ENCODE measurements around the gene CMIP. TPM values are rescaled to one million over a fixed set of nuclear protein-coding genes. Genes with fewer than 3 reads are reported as not detected.

The CMIP gene
- total RNA-seq, 2 experiments from 2014 or later: 57.1 to 58.3 TPM

- DNase-seq: peak; percentile 27
- H3K4me1 Mint-ChIP-seq: peaks cover 28% of the 10 kb centered on the region
- no peak overlapping the region for H3K27ac Mint-ChIP-seq
- no peaks in the 10 kb centered on the region for H3K9me3 Mint-ChIP-seq
- no peaks in the 10 kb centered on the region for H3K36me3 Mint-ChIP-seq (ENCODE audit: low read depth)
- ChIA-PET CTCF (interaction anchor here (0.7 to 2.5 kb wide), 7 partner anchors 16 to 606 kb away, joined by 3 to 9 read pairs (median 3); no protein-coding TSS in a partner anchor), POLR2A (interaction anchor here (1.3 to 1.5 kb wide), 3 partner anchors 26 to 438 kb away, joined by 3 read pairs; partner anchors contain the start of gene GAN)
- no peaks in the 10 kb centered on the region for H3K27me3 Mint-ChIP-seq
- no peak overlapping the region for H3K4me3 Mint-ChIP-seq
These were observed 307.7 kb downstream of the CMIP start for GRCh38 chr16:81752225-81752875.

- ChIA-PET POLR2A (interaction anchor here (1.3 to 1.5 kb wide), 3 partner anchors 25 to 439 kb away, joined by 3 read pairs; partner anchors contain the start of gene GAN), CTCF (interaction anchor here (0.7 to 2.5 kb wide), 6 partner anchors 15 to 606 kb away, joined by 3 to 9 read pairs (median 3); no protein-coding TSS in a partner anchor)
- no peaks in the 10 kb centered on the region for H3K9me3 Mint-ChIP-seq
- H3K27me3 Mint-ChIP-seq: peaks cover 1% of the 10 kb centered on the region
- H3K36me3 Mint-ChIP-seq (ENCODE audit: low read depth): no peaks in the 10 kb centered on the region
- no peak overlapping the region for H3K4me3 Mint-ChIP-seq
- peaks cover 28% of the 10 kb centered on the region for H3K4me1 Mint-ChIP-seq
- DNase-seq: no peak
- H3K27ac Mint-ChIP-seq: no peak overlapping the region
These were observed 308.2 kb downstream of the CMIP start for GRCh38 chr16:81752876-81753227.

GRCh38 chr16:81754858-81755257, 310.2 kb downstream of the CMIP start:
- no peaks in the 10 kb centered on the region for H3K9me3 Mint-ChIP-seq
- no peak for DNase-seq
- ChIA-PET POLR2A (no interaction called here), CTCF (no interaction called here)
- H3K27me3 Mint-ChIP-seq: peaks cover 1% of the 10 kb centered on the region
- H3K36me3 Mint-ChIP-seq (ENCODE audit: low read depth): no peaks in the 10 kb centered on the region
- peaks cover 18% of the 10 kb centered on the region for H3K4me1 Mint-ChIP-seq
- no peak overlapping the region for H3K4me3 Mint-ChIP-seq
- H3K27ac Mint-ChIP-seq: no peak overlapping the region

DNA sequence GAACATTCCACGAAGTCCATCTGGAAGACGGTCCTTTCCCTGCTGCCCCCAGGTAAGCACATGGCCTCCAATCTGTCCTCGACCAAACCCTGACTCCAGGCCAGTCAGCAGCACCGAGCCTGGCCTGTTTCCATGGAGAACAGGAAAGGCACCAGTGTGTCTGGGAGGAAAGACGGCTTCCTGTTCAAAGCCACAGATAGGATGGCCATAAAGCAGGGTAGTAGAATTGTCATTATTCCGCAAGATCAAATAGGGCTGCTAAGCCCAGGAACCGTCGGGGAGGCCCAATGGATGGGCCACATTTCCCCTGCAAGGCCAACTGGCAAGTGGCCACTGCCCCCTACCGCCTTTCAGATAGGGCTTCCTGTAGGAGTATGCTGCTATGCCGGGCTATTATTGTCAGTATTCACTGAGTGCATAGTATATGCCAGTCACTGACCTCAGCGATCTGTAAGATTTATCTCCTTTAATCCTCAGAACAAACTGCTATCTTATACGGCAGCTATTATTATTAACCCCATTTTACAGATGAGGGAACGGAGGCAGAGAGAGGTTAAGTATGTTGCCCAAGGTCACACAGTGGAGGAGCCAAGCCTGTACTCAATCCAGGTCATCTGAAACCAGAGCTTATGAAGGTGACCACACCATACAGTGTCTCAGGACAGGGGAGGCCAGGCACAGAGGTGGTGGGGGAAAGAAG, 311.5 kb downstream of the CMIP start:
- Mint-ChIP-seq H3K36me3 (ENCODE audit: low read depth) (no peaks in the 10 kb centered on the region), H3K4me3 (no peak overlapping the region), H3K4me1 (peaks cover 17% of the 10 kb centered on the region), H3K27ac (no peak overlapping the region), H3K27me3 (peaks cover 1% of the 10 kb centered on the region), H3K9me3 (no peaks in the 10 kb centered on the region)
- CTCF ChIA-PET: interaction anchor here (1.1 to 1.7 kb wide), 4 partner anchors 16 to 26 kb away, joined by 3 to 5 read pairs (median 4); no protein-coding TSS in a partner anchor
- POLR2A ChIA-PET: no interaction called here
- no peak for DNase-seq

- H3K4me3 Mint-ChIP-seq: no peak overlapping the region
- POLR2A ChIA-PET: no interaction called here
These were observed 312.2 kb downstream of the CMIP start for GRCh38 chr16:81756615-81757356.

DNA sequence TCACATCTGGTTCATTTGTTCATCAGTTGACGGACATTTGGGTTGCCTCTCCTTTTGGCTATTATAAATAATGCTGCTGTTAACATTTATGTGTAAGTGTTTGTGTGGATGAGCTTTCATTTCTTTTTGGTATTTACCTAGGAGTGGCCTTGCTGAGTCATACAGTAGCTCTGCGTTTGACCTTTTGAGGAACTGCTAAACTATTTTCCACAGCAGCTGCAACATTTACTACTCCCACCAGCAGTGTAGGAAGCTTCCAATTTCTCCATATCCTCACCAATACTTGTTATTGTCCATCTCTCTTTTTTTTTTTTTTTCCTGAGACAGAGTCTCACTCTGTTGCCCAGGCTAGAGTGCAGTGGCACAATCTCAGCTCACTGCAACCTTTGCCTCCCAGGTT, 313.8 kb downstream of the CMIP start:
- no peak for DNase-seq
- no peak overlapping the region for H3K4me3 Mint-ChIP-seq
- peaks cover 4% of the 10 kb centered on the region for H3K27me3 Mint-ChIP-seq
- CTCF ChIA-PET: interaction anchor here (0.7 kb wide), 2 partner anchors 8 to 354 kb away, joined by 3 read pairs; no protein-coding TSS in a partner anchor
- no peak overlapping the region for H3K27ac Mint-ChIP-seq
- POLR2A ChIA-PET: no interaction called here
- no peaks in the 10 kb centered on the region for H3K9me3 Mint-ChIP-seq
- H3K36me3 Mint-ChIP-seq (ENCODE audit: low read depth): no peaks in the 10 kb centered on the region
- H3K4me1 Mint-ChIP-seq: peaks cover 4% of the 10 kb centered on the region

More at GRCh38 chr16:81756615-81757356, 312.2 kb downstream of the CMIP start:
- no peaks in the 10 kb centered on the region for H3K36me3 Mint-ChIP-seq (ENCODE audit: low read depth)
- CTCF ChIA-PET: interaction anchor here (1.1 to 1.7 kb wide), 4 partner anchors 16 to 27 kb away, joined by 3 to 5 read pairs (median 4); no protein-coding TSS in a partner anchor
- H3K27me3 Mint-ChIP-seq: peaks cover 1% of the 10 kb centered on the region
- H3K27ac Mint-ChIP-seq: no peak overlapping the region
- no peak for DNase-seq
- peaks cover 12% of the 10 kb centered on the region for H3K4me1 Mint-ChIP-seq
- no peaks in the 10 kb centered on the region for H3K9me3 Mint-ChIP-seq

Other genes with a start within 250 kb of the CMIP start
- not detected for gene BCO1, start 206.1 kb upstream of the CMIP start, total RNA-seq
- gene GAN, start 129.8 kb upstream of the CMIP start, total RNA-seq: 1 to 10 TPM; 8.4 to 8.9 TPM